Left cardiac atrium (tissue), 2 donors: ENCODE results near the gene HSD3B7. TPM values are rescaled to one million over a fixed set of nuclear protein-coding genes. Genes with fewer than 3 reads are reported as not detected.

Source experiments
- total RNA-seq, 2 donors: library from RNA; stranded (reverse); fragmentation: NEBNext Ultra II Directional; extraction: Animal tissue kit (Norgen Biotek cat#: 25700); gene quantifications; one replicate each; pipeline ENCODE4 v1.2.1, GENCODE V29; 2021
- donor health status: DM: no; HTN: yes; CAD: no; lungs with severe emphysema.
- donor health status: DM: yes; HTN: yes; CAD: no.

The HSD3B7 gene
- total RNA-seq, 2 donors from 2014 or later = 9.8 to 10.0 TPM

Other genes with a start within 250 kb of the HSD3B7 start
- gene PHKG2, start 236.8 kb upstream of the HSD3B7 start, total RNA-seq = 10 to 100 TPM; 17.8 to 18.6 TPM
- gene CFAP119, start 223.1 kb upstream of the HSD3B7 start, total RNA-seq = 1 to 10 TPM in 1 of 2 donors, under 1 TPM in 1; 0.52 to 1.1 TPM
- gene RNF40, start 222.9 kb upstream of the HSD3B7 start, total RNA-seq = 10 to 100 TPM; 41.2 to 72.1 TPM
- 10 to 100 TPM; 16.6 to 28.3 TPM for gene ZNF629, start 198.0 kb upstream of the HSD3B7 start, total RNA-seq
- gene BCL7C, start 91.1 kb upstream of the HSD3B7 start, total RNA-seq = 10 to 100 TPM; 20.9 to 27.9 TPM
- gene CTF1, start 88.6 kb upstream of the HSD3B7 start, total RNA-seq = 1 to 10 TPM; 6.8 to 7.3 TPM
- 10 to 100 TPM in 1 of 2 donors, 1 to 10 TPM in 1; 6.4 to 10.1 TPM for gene FBXL19, start 61.6 kb upstream of the HSD3B7 start, total RNA-seq
- 10 to 100 TPM in 1 of 2 donors, 1 to 10 TPM in 1; 8.8 to 14.2 TPM for gene ORAI3, start 36.1 kb upstream of the HSD3B7 start, total RNA-seq
- gene SETD1A, start 27.5 kb upstream of the HSD3B7 start, total RNA-seq = 10 to 100 TPM in 1 of 2 donors, 1 to 10 TPM in 1; 9.2 to 10.9 TPM
- 1 to 10 TPM; 1.1 to 1.2 TPM for gene STX1B, start 25.4 kb downstream of the HSD3B7 start, total RNA-seq
- 10 to 100 TPM; 45.8 to 53.4 TPM for gene STX4, start 48.4 kb downstream of the HSD3B7 start, total RNA-seq
- 1 to 10 TPM; 5.5 to 6.6 TPM for gene ZNF668, start 89.0 kb downstream of the HSD3B7 start, total RNA-seq
- 1 to 10 TPM; 7.6 to 8.2 TPM for gene ZNF646, start 89.2 kb downstream of the HSD3B7 start, total RNA-seq
- gene PRSS53, start 103.7 kb downstream of the HSD3B7 start, total RNA-seq = 1 to 10 TPM in 1 of 2 donors, under 1 TPM in 1; 0.71 to 1.1 TPM
- gene VKORC1, start 109.6 kb downstream of the HSD3B7 start, total RNA-seq = 10 to 100 TPM; 47.1 to 53.2 TPM
- gene BCKDK, start 123.2 kb downstream of the HSD3B7 start, total RNA-seq = 10 to 100 TPM; 43.4 to 46.4 TPM
- 10 to 100 TPM; 57.3 to 74.1 TPM for gene KAT8, start 132.5 kb downstream of the HSD3B7 start, total RNA-seq
- gene PRSS8, start 150.5 kb downstream of the HSD3B7 start, total RNA-seq = under 1 TPM in 1 of 2 donors, not detected in 1; 0.21 TPM
- 1 to 10 TPM; 3.0 to 4.2 TPM for gene PRSS36, start 164.9 kb downstream of the HSD3B7 start, total RNA-seq
- 100 to 1,000 TPM in 1 of 2 donors, 10 to 100 TPM in 1; 99.5 to 192 TPM for gene FUS, start 194.9 kb downstream of the HSD3B7 start, total RNA-seq
- gene PYCARD, start 217.6 kb downstream of the HSD3B7 start, total RNA-seq = 10 to 100 TPM; 10.8 to 19.1 TPM
- under 1 TPM; 0.44 to 0.47 TPM for gene TRIM72, start 228.9 kb downstream of the HSD3B7 start, total RNA-seq
- not detected for gene PYDC1, start 231.9 kb downstream of the HSD3B7 start, total RNA-seq